DMS79 treated with DMSO at 0.1 percent for 48 hours (cell line): ENCODE measurements around the gene H6PD.

Experiments used
- DNase-seq: peaks from one replicate; lab custom pipeline; 2025; lab: John Stamatoyannopoulos, UW

H6PD gene

GRCh38 chr1:9207715-9208114, 26.9 kb upstream of the H6PD start:
- DNase-seq, result no peak

GRCh38 chr1:9211291-9211811, 23.2 kb upstream of the H6PD start:
- no peak for DNase-seq

GRCh38 chr1:9212735-9213134, 21.8 kb upstream of the H6PD start:
- no peak for DNase-seq

GRCh38 chr1:9213956-9214355, 20.6 kb upstream of the H6PD start:
- DNase-seq, result no peak

GRCh38 chr1:9218917-9219316, 15.7 kb upstream of the H6PD start:
- no peak for DNase-seq

GRCh38 chr1:9222846-9223625, 11.5 kb upstream of the H6PD start:
- no peak for DNase-seq

GRCh38 chr1:9224664-9225410, 9.7 kb upstream of the H6PD start:
- no peak for DNase-seq

- DNase-seq, result no peak
Observed at GRCh38 chr1:9225411-9225785, 9.2 kb upstream of the H6PD start.

- no peak for DNase-seq
Observed at GRCh38 chr1:9228609-9229008, 6.0 kb upstream of the H6PD start.

- no peak for DNase-seq
Observed at GRCh38 chr1:9229549-9229948, 5.0 kb upstream of the H6PD start.

- no peak for DNase-seq
Observed at GRCh38 chr1:9230869-9231533, 3.6 kb upstream of the H6PD start.

GRCh38 chr1:9231648-9232332, 2.8 kb upstream of the H6PD start:
- no peak for DNase-seq

- DNase-seq, result no peak
Observed at GRCh38 chr1:9233241-9233941, 1.2 kb upstream of the H6PD start.

- no peak for DNase-seq
Observed at GRCh38 chr1:9233942-9234222, 692 bp upstream of the H6PD start.

GRCh38 chr1:9235096-9235459, 504 bp downstream of the H6PD start:
- peak; percentile 42 for DNase-seq

GRCh38 chr1:9235560-9235959, 986 bp downstream of the H6PD start:
- no peak for DNase-seq

- DNase-seq, result no peak
Observed at GRCh38 chr1:9238134-9238533, 3.6 kb downstream of the H6PD start.

- DNase-seq, result no peak
Observed at GRCh38 chr1:9238550-9238949, 4.0 kb downstream of the H6PD start.

- no peak for DNase-seq
Observed at GRCh38 chr1:9239622-9240401, 5.2 kb downstream of the H6PD start.

GRCh38 chr1:9240914-9241820, 6.6 kb downstream of the H6PD start:
- DNase-seq, result no peak
